Globus pallidus (tissue), 1 donor: Measurements from ENCODE around the gene ADCYAP1.

ENCODE experiments used
- DNase-seq: peaks from one replicate; pipeline ENCODE4 v3.0.0-alpha.2; 2015; ENCODE audit warnings: low spot score

Gene ADCYAP1

GRCh38 chr18:910247-910646, 5.6 kb downstream of the ADCYAP1 start:
- no peak for DNase-seq

- no peak for DNase-seq
These were observed 6.4 kb downstream of the ADCYAP1 start for GRCh38 chr18:911025-911424.

- no peak for DNase-seq
These were observed 6.8 kb downstream of the ADCYAP1 start for GRCh38 chr18:911486-911885.

GRCh38 chr18:916562-916961, 11.9 kb downstream of the ADCYAP1 start:
- no peak for DNase-seq

- DNase-seq, result no peak
These were observed 14.4 kb downstream of the ADCYAP1 start for GRCh38 chr18:919078-919477.

- no peak for DNase-seq
These were observed 18.6 kb downstream of the ADCYAP1 start for GRCh38 chr18:923144-923866.

- no peak for DNase-seq
These were observed 20.3 kb downstream of the ADCYAP1 start for GRCh38 chr18:924987-925386.

- DNase-seq, result no peak
These were observed 22.3 kb downstream of the ADCYAP1 start for GRCh38 chr18:926946-927345.

GRCh38 chr18:933082-933481, 28.4 kb downstream of the ADCYAP1 start:
- DNase-seq, result no peak

GRCh38 chr18:934518-935133, 30.0 kb downstream of the ADCYAP1 start:
- DNase-seq, result no peak

GRCh38 chr18:936941-937340, 32.3 kb downstream of the ADCYAP1 start:
- no peak for DNase-seq

GRCh38 chr18:939166-939565, 34.5 kb downstream of the ADCYAP1 start:
- DNase-seq, result no peak

- DNase-seq, result no peak
These were observed 35.3 kb downstream of the ADCYAP1 start for GRCh38 chr18:939958-940357.

- DNase-seq, result no peak
These were observed 36.7 kb downstream of the ADCYAP1 start for GRCh38 chr18:941331-941730.

- no peak for DNase-seq
These were observed 39.8 kb downstream of the ADCYAP1 start for GRCh38 chr18:944440-944839.

- DNase-seq, result no peak
These were observed 45.3 kb downstream of the ADCYAP1 start for GRCh38 chr18:949724-950631.

- DNase-seq, result no peak
These were observed 46.3 kb downstream of the ADCYAP1 start for GRCh38 chr18:950882-951495.

GRCh38 chr18:955384-956066, 50.9 kb downstream of the ADCYAP1 start:
- no peak for DNase-seq

- DNase-seq, result no peak
These were observed 53.2 kb downstream of the ADCYAP1 start for GRCh38 chr18:957829-958228.

- no peak for DNase-seq
These were observed 55.2 kb downstream of the ADCYAP1 start for GRCh38 chr18:959854-960253.
